RWPE2 (cell line): ENCODE results near the gene AKIRIN2.

Experiments
- ATAC-seq: fragments of 200-7000 bp; cut with Tn5 transposase; 3 replicates; pipeline ENCODE4 v1.9.1; 2021; ENCODE audit warnings: low read depth
- DNase-seq: peaks from one replicate; pipeline ENCODE4 v3.0.0-alpha.2; 2020; ENCODE audit warnings: low spot score
- H3K27ac ChIP-seq: fragments of 450-650 bp; 2 replicates; pipeline ENCODE4 v1.5.1; 2017; ENCODE audit warnings: mild to moderate bottlenecking; ENCODE audit not compliant: poor library complexity, severe bottlenecking
- H3K27me3 ChIP-seq: fragments of 250-450 bp; sonication (Bioruptor Pico); 2 replicates; pipeline ENCODE4 v1.5.1; 2021; ENCODE audit warnings: mild to moderate bottlenecking, moderate library complexity; ENCODE audit not compliant: insufficient read depth, poor library complexity, severe bottlenecking
- H3K36me3 ChIP-seq: fragments of 250-450 bp; sonication (Bioruptor Pico); 2 replicates; pipeline ENCODE4 v1.5.1; 2020; ENCODE audit warnings: low read depth, mild to moderate bottlenecking, moderate library complexity
- H3K4me1 ChIP-seq: fragments of 250-450 bp; sonication (Bioruptor Pico); 2 replicates; pipeline ENCODE4 v1.5.1; 2021; ENCODE audit warnings: mild to moderate bottlenecking, moderate library complexity; ENCODE audit not compliant: insufficient read depth, poor library complexity, severe bottlenecking
- H3K4me3 ChIP-seq: fragments of 250-450 bp; sonication (Bioruptor Pico); 2 replicates; pipeline ENCODE4 v1.5.1; 2021; ENCODE audit warnings: mild to moderate bottlenecking, moderate library complexity; ENCODE audit not compliant: severe bottlenecking
- H3K9me3 ChIP-seq: fragments of 250-450 bp; sonication (Bioruptor Pico); 2 replicates; pipeline ENCODE4 v1.5.1; 2021; ENCODE audit warnings: mild to moderate bottlenecking, moderate library complexity; ENCODE audit not compliant: severe bottlenecking
- TF ChIP-seq, protein P1 (sequence below): fragments of 450-650 bp; IDR thresholded peaks from one replicate; pipeline ENCODE4 v1.5.1; 2017; ENCODE audit warnings: mild to moderate bottlenecking, moderate library complexity; ENCODE audit not compliant: poor library complexity, severe bottlenecking

The AKIRIN2 gene

GRCh38 chr6:87724983-87725811, 23.2 kb upstream of the AKIRIN2 start:
- no peak overlapping the region for H3K4me3 ChIP-seq
- H3K4me1 ChIP-seq = peaks cover 37% of the 10 kb centered on the region
- H3K27ac ChIP-seq = no peak overlapping the region
- no peaks in the 10 kb centered on the region for H3K36me3 ChIP-seq
- TF ChIP-seq, protein P1, sequence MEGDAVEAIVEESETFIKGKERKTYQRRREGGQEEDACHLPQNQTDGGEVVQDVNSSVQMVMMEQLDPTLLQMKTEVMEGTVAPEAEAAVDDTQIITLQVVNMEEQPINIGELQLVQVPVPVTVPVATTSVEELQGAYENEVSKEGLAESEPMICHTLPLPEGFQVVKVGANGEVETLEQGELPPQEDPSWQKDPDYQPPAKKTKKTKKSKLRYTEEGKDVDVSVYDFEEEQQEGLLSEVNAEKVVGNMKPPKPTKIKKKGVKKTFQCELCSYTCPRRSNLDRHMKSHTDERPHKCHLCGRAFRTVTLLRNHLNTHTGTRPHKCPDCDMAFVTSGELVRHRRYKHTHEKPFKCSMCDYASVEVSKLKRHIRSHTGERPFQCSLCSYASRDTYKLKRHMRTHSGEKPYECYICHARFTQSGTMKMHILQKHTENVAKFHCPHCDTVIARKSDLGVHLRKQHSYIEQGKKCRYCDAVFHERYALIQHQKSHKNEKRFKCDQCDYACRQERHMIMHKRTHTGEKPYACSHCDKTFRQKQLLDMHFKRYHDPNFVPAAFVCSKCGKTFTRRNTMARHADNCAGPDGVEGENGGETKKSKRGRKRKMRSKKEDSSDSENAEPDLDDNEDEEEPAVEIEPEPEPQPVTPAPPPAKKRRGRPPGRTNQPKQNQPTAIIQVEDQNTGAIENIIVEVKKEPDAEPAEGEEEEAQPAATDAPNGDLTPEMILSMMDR = no peak
- no peaks in the 10 kb centered on the region for H3K9me3 ChIP-seq
- no peaks in the 10 kb centered on the region for H3K27me3 ChIP-seq
- DNase-seq (no peak), ATAC-seq (no peak)

- Histone ChIP-seq H3K4me3 (no peak overlapping the region), H3K4me1 (peaks cover 34% of the 10 kb centered on the region), H3K36me3 (no peaks in the 10 kb centered on the region), H3K27me3 (no peaks in the 10 kb centered on the region), H3K27ac (peak overlapping the region; percentile 43), H3K9me3 (no peaks in the 10 kb centered on the region)
- peak; percentile 81 for DNase-seq
- TF ChIP-seq, protein P1 = no peak
- peak; percentile 88 for ATAC-seq
Measured at GRCh38 chr6:87723170-87724078, 21.4 kb upstream of the AKIRIN2 start.

- Histone ChIP-seq H3K27me3 (no peaks in the 10 kb centered on the region), H3K4me1 (peaks cover 31% of the 10 kb centered on the region), H3K9me3 (no peaks in the 10 kb centered on the region), H3K4me3 (no peak overlapping the region), H3K36me3 (no peaks in the 10 kb centered on the region), H3K27ac (peak overlapping the region; percentile 43)
- TF ChIP-seq, protein P1 = no peak
- DNase-seq (no peak), ATAC-seq (no peak)
Measured at GRCh38 chr6:87722540-87723169, 20.6 kb upstream of the AKIRIN2 start.

DNA sequence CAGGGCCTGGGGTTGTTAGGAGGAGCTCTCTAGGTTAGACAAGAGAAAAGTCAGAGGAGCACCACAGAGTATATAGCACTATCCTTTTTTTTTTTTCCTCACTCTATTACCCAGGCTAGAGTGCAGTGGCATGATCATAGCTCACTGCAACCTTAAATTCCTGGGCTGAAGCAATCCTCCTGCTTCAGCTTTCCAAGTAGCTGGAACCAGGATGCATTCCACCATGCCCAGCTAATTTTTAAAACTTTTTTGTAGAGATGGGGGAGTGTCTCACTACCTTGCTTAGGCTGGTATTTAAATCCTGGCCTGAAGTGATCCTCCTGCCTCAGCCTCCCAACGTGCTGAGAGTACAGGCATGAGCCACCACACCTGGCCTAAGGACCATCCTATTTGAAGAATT, 19.3 kb upstream of the AKIRIN2 start:
- TF ChIP-seq, protein P1 = no peak
- no peak overlapping the region for H3K27ac ChIP-seq
- DNase-seq (no peak), ATAC-seq (no peak)
- H3K9me3 ChIP-seq = no peaks in the 10 kb centered on the region
- H3K36me3 ChIP-seq = no peaks in the 10 kb centered on the region
- H3K4me1 ChIP-seq = peaks cover 30% of the 10 kb centered on the region
- H3K4me3 ChIP-seq = no peak overlapping the region
- H3K27me3 ChIP-seq = no peaks in the 10 kb centered on the region
